Thyroid gland (tissue), 4 donors: Measurements from ENCODE around the gene SPSB4. TPM values are rescaled to one million over a fixed set of nuclear protein-coding genes. Genes with fewer than 3 reads are reported as not detected.

ENCODE experiments used
- DNase-seq, 2 donors: peaks; one replicate each; pipeline ENCODE4 v3.0.0-alpha.2; 2019
- H3K27ac ChIP-seq, 3 donors: fragments of 200-600 bp; sonication (generic); 1 replicate in 2 of 3; 2 replicates in 1 of 3; pipeline ENCODE4 v1.5.1; 2016 to 2019; ENCODE audit warnings: mild to moderate bottlenecking in 1 of 3, moderate library complexity in 1 of 3
- H3K27me3 ChIP-seq: fragments of 200-600 bp; sonication (generic); one replicate; pipeline ENCODE4 v1.5.1; 2019
- H3K36me3 ChIP-seq, 2 donors: fragments of 200-600 bp; sonication (generic); one replicate each; pipeline ENCODE4 v1.5.1; 2016 to 2019
- H3K4me1 ChIP-seq, 2 donors: fragments of 200-600 bp; sonication (generic); one replicate each; pipeline ENCODE4 v1.5.1; 2017 to 2019
- H3K4me3 ChIP-seq, 3 donors: fragments of 200-600 bp; sonication (generic); replicated peaks in 1 of 3; 1 replicate in 2 of 3; 2 replicates in 1 of 3; pipeline ENCODE4 v1.5.1; 2016; ENCODE audit warnings: mild to moderate bottlenecking in 1 of 3
- H3K9me3 ChIP-seq: fragments of 200-600 bp; sonication (generic); one replicate; pipeline ENCODE4 v1.5.1; 2017
- CTCF ChIP-seq, 6 experiments: fragments of 200-600 bp in 3 of 6; fragments of 450-650 bp in 3 of 6; sonication (generic) in 3 of 6; IDR thresholded peaks; one replicate each; pipeline ENCODE4 v1.5.1; 2016 to 2019; ENCODE audit warnings: antibody characterized with exemption in 6 of 6, mild to moderate bottlenecking in 2 of 6, inconsistent platforms in 1 of 6, moderate library complexity in 1 of 6
- POLR2A ChIP-seq, 2 donors: fragments of 450-650 bp; IDR thresholded peaks; one replicate each; pipeline ENCODE4 v1.6.1; 2017; ENCODE audit warnings: antibody characterized with exemption in 2 of 2, mild to moderate bottlenecking in 2 of 2, moderate library complexity in 1 of 2
- WGBS, 2 donors: methylation state at CpG; one replicate each; pipeline ENCODE4 v1.1.5; 2017; 5-methylcytosine and 5-hydroxymethylcytosine counted together
- intact Hi-C: fragments of 100-400 bp; cut with DNase I; formaldehyde crosslinking; loops from one replicate; pipeline ENCODE4 v1.15.1; 2023
- total RNA-seq, 4 donors: library from RNA; depleted of rRNA; stranded (reverse); fragments of >200 nt; gene quantifications; one replicate each; pipeline ENCODE4 v1.2.3, GENCODE V29; 2016

SPSB4 gene
- total RNA-seq, 4 donors from 2014 or later = 1.2 TPM; not detected in 3

- DNase-seq = no peak
- Histone ChIP-seq H3K9me3 (no peaks in the 10 kb centered on the region), H3K4me3 (no peak overlapping the region), H3K27ac (no peak overlapping the region), H3K27me3 (no peaks in the 10 kb centered on the region), H3K4me1 (no peaks in the 10 kb centered on the region), H3K36me3 (no peaks in the 10 kb centered on the region)
- TF ChIP-seq POLR2A (IDR thresholded peaks at IDR 0.05) (no peak), CTCF (IDR thresholded peaks at IDR 0.05) (no peak)
- 70 to 78% methylated on average over 4 of the region's 4 CpGs for WGBS, 2 donors
- intact Hi-C loops = no loop called here
Measured at GRCh38 chr3:141123677-141124410, 72.7 kb downstream of the SPSB4 start.

GRCh38 chr3:141124715-141125114, 73.6 kb downstream of the SPSB4 start:
- H3K4me3 ChIP-seq = no peak overlapping the region
- H3K36me3 ChIP-seq = no peaks in the 10 kb centered on the region
- intact Hi-C loops = no loop called here
- H3K4me1 ChIP-seq = no peaks in the 10 kb centered on the region
- H3K9me3 ChIP-seq = no peaks in the 10 kb centered on the region
- no peak overlapping the region for H3K27ac ChIP-seq
- TF ChIP-seq CTCF (IDR thresholded peaks at IDR 0.05) = no peak
- H3K27me3 ChIP-seq = no peaks in the 10 kb centered on the region
- WGBS, 2 donors = 83 to 94% methylated on average over 5 of the region's 5 CpGs
- DNase-seq = no peak

GRCh38 chr3:141125351-141125750, 74.2 kb downstream of the SPSB4 start:
- Histone ChIP-seq H3K9me3 (no peaks in the 10 kb centered on the region), H3K36me3 (no peaks in the 10 kb centered on the region), H3K27ac (no peak overlapping the region), H3K4me3 (no peak overlapping the region), H3K27me3 (no peaks in the 10 kb centered on the region), H3K4me1 (no peaks in the 10 kb centered on the region)
- DNase-seq = no peak
- no peak for TF ChIP-seq CTCF (IDR thresholded peaks at IDR 0.05)
- no peak for TF ChIP-seq POLR2A (IDR thresholded peaks at IDR 0.05)
- intact Hi-C loops = no loop called here

- no peaks in the 10 kb centered on the region for H3K27me3 ChIP-seq
- no peaks in the 10 kb centered on the region for H3K9me3 ChIP-seq
- no peaks in the 10 kb centered on the region for H3K4me1 ChIP-seq
- TF ChIP-seq CTCF (IDR thresholded peaks at IDR 0.05) (no peak), POLR2A (IDR thresholded peaks at IDR 0.05) (no peak)
- intact Hi-C loops = no loop called here
- no peak overlapping the region for H3K4me3 ChIP-seq
- no peak for DNase-seq
- no peaks in the 10 kb centered on the region for H3K36me3 ChIP-seq
- WGBS, 2 donors = 95 to 96% methylated on average over 9 of the region's 9 CpGs
- H3K27ac ChIP-seq = no peak overlapping the region
Measured at GRCh38 chr3:141126661-141127343, 75.7 kb downstream of the SPSB4 start.
